Endothelial cell (in vitro differentiated cells): ENCODE measurements around the gene ULK1. TPM values are rescaled to one million over a fixed set of nuclear protein-coding genes. Genes with fewer than 3 reads are reported as not detected.

ENCODE experiments used
- DNase-seq: peaks from one replicate; pipeline ENCODE4 v3.0.0; 2021; ENCODE audit warnings: low spot score
- H3K27ac Mint-ChIP-seq: one replicate; pipeline ENCODE4 v1.8.0; 2021; ENCODE audit warnings: mixed read lengths, inconsistent platforms; ENCODE audit not compliant: unreplicated experiment
- H3K27me3 Mint-ChIP-seq: one replicate; pipeline ENCODE4 v1.8.0; 2021; ENCODE audit warnings: mild to moderate bottlenecking, moderate library complexity, mixed read lengths, inconsistent platforms; ENCODE audit not compliant: unreplicated experiment
- H3K36me3 Mint-ChIP-seq: one replicate; pipeline ENCODE4 v1.8.0; 2021; ENCODE audit warnings: mild to moderate bottlenecking, low read depth, mixed read lengths, inconsistent platforms; ENCODE audit not compliant: unreplicated experiment
- H3K4me1 Mint-ChIP-seq: one replicate; pipeline ENCODE4 v1.8.0; 2021; ENCODE audit warnings: mild to moderate bottlenecking, mixed read lengths, inconsistent platforms; ENCODE audit not compliant: unreplicated experiment
- H3K4me3 Mint-ChIP-seq: one replicate; pipeline ENCODE4 v1.8.0; 2021; ENCODE audit warnings: mild to moderate bottlenecking, mixed read lengths, inconsistent platforms; ENCODE audit not compliant: unreplicated experiment
- H3K9me3 Mint-ChIP-seq: one replicate; pipeline ENCODE4 v1.8.0; 2021; ENCODE audit warnings: mixed read lengths, inconsistent platforms; ENCODE audit not compliant: unreplicated experiment
- CTCF ChIP-seq: fragments of 200-600 bp; sonication (generic); IDR thresholded peaks from one replicate; pipeline ENCODE4 v1.5.0; 2021; ENCODE audit warnings: antibody characterized with exemption; ENCODE audit not compliant: unreplicated experiment
- total RNA-seq: library from RNA; stranded (reverse); fragmentation: NEBNext Ultra II Directional; extraction: Animal tissue kit (Norgen Biotek cat#: 25700); gene quantifications from one replicate; pipeline ENCODE4 v1.2.1, GENCODE V29; 2021; ENCODE audit not compliant: unreplicated experiment

The ULK1 gene
- total RNA-seq, 1 donor from 2014 or later, result 53.7 TPM

- H3K4me1 Mint-ChIP-seq, result no peaks in the 10 kb centered on the region
- DNase-seq, result no peak
- peaks cover 15% of the 10 kb centered on the region for H3K27me3 Mint-ChIP-seq
- TF ChIP-seq CTCF, result no peak
- no peak overlapping the region for H3K4me3 Mint-ChIP-seq
- no peak overlapping the region for H3K27ac Mint-ChIP-seq
- no peaks in the 10 kb centered on the region for H3K9me3 Mint-ChIP-seq
- H3K36me3 Mint-ChIP-seq, result no peaks in the 10 kb centered on the region
These were observed 31.8 kb upstream of the ULK1 start for GRCh38 chr12:131862600-131862993.

- peaks cover 13% of the 10 kb centered on the region for H3K27me3 Mint-ChIP-seq
- DNase-seq, result no peak
- no peak for TF ChIP-seq CTCF
- no peaks in the 10 kb centered on the region for H3K4me1 Mint-ChIP-seq
- no peaks in the 10 kb centered on the region for H3K36me3 Mint-ChIP-seq
- no peaks in the 10 kb centered on the region for H3K9me3 Mint-ChIP-seq
- H3K27ac Mint-ChIP-seq, result no peak overlapping the region
- H3K4me3 Mint-ChIP-seq, result no peak overlapping the region
These were observed 31.3 kb upstream of the ULK1 start for GRCh38 chr12:131862994-131863710.

- Mint-ChIP-seq H3K27ac (no peak overlapping the region), H3K4me3 (no peak overlapping the region), H3K9me3 (no peaks in the 10 kb centered on the region), H3K36me3 (no peaks in the 10 kb centered on the region), H3K4me1 (no peaks in the 10 kb centered on the region), H3K27me3 (peaks cover 12% of the 10 kb centered on the region)
- TF ChIP-seq CTCF, result no peak
- DNase-seq, result no peak
These were observed 30.6 kb upstream of the ULK1 start for GRCh38 chr12:131863711-131864396.

- H3K4me1 Mint-ChIP-seq, result no peaks in the 10 kb centered on the region
- no peak for TF ChIP-seq CTCF
- peaks cover 10% of the 10 kb centered on the region for H3K27me3 Mint-ChIP-seq
- DNase-seq, result no peak
- H3K9me3 Mint-ChIP-seq, result no peaks in the 10 kb centered on the region
- no peak overlapping the region for H3K27ac Mint-ChIP-seq
- H3K4me3 Mint-ChIP-seq, result no peak overlapping the region
- H3K36me3 Mint-ChIP-seq, result no peaks in the 10 kb centered on the region
These were observed 30.0 kb upstream of the ULK1 start for GRCh38 chr12:131864469-131864868.

GRCh38 chr12:131865180-131865875 lies 29.1 kb upstream of the ULK1 start:
- DNase-seq, result no peak
- no peaks in the 10 kb centered on the region for H3K36me3 Mint-ChIP-seq
- no peaks in the 10 kb centered on the region for H3K9me3 Mint-ChIP-seq
- H3K4me1 Mint-ChIP-seq, result peaks cover 2% of the 10 kb centered on the region
- H3K27me3 Mint-ChIP-seq, result peaks cover 7% of the 10 kb centered on the region
- H3K4me3 Mint-ChIP-seq, result no peak overlapping the region
- TF ChIP-seq CTCF, result no peak
- no peak overlapping the region for H3K27ac Mint-ChIP-seq
